ENCODE results near the gene OR2T27. TPM values are rescaled to one million over a fixed set of nuclear protein-coding genes. Genes with fewer than 3 reads are reported as not detected.
"Not testable (repeated sequence)": the region's sequence is repeated elsewhere in the genome, so short reads cannot be mapped to it uniquely, and the experiment has no call there.

OR2T27 gene
- total and polyA plus RNA-seq, 5 donors: not detected

- H3K27me3 ChIP-seq (ENCODE audit: control insufficient read depth, insufficient read depth): no peaks in the 10 kb centered on the region
- ATAC-seq: no peak
- no peak for DNase-seq
- 81% methylated on average over 4 of the region's 4 CpGs for WGBS
- H3K27ac ChIP-seq (ENCODE audit: low read length): no peak overlapping the region
- H3K9me3 ChIP-seq (ENCODE audit: control insufficient read depth, low read length): no peaks in the 10 kb centered on the region
- intact Hi-C loops (cut with DNase I): no loop called here
- H3K4me1 ChIP-seq (ENCODE audit: control insufficient read depth, insufficient read depth, low read length): no peaks in the 10 kb centered on the region
- H3K4me3 ChIP-seq (ENCODE audit: low read length): no peak overlapping the region
Observed at GRCh38 chr1:248688527-248689298, 33.4 kb upstream of the OR2T27 start.

GRCh38 chr1:248686815-248687214 is 31.5 kb upstream of the OR2T27 start:
- WGBS: 37% methylated on average over 3 of the region's 3 CpGs
- H3K4me1 ChIP-seq (ENCODE audit: control insufficient read depth, insufficient read depth, low read length): no peaks in the 10 kb centered on the region
- no peak overlapping the region for H3K4me3 ChIP-seq (ENCODE audit: low read length)
- ATAC-seq: no peak
- DNase-seq: no peak
- H3K9me3 ChIP-seq (ENCODE audit: control insufficient read depth, low read length): no peaks in the 10 kb centered on the region
- H3K27me3 ChIP-seq (ENCODE audit: control insufficient read depth, insufficient read depth): peaks cover 2% of the 10 kb centered on the region
- intact Hi-C loops (cut with DNase I): no loop called here
- no peak overlapping the region for H3K27ac ChIP-seq (ENCODE audit: low read length)

DNA sequence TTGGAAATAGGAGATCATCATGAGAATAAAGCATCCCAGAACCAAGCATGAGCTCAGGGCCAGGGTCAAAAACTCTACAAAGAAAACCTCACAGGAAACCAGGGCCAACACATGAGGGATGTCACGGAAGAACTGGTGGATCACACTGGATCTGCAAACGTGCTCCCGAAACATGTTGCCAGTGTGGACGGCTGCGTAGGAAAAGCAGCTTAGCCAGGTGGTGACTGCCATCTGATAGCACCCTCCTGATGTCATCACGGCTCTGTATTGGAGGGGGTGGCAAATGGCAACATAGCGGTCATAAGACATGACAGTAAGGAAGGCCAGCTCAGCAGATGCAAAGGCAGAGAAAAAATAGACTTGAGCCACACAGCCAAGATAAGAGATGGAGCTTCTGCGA is 26.3 kb upstream of the OR2T27 start:
- Histone ChIP-seq H3K4me1 (ENCODE audit: control insufficient read depth, insufficient read depth, low read length) (no peaks in the 10 kb centered on the region), H3K4me3 (ENCODE audit: low read length) (no peak overlapping the region), H3K27me3 (ENCODE audit: control insufficient read depth, insufficient read depth) (peaks cover 2% of the 10 kb centered on the region), H3K9me3 (ENCODE audit: control insufficient read depth, low read length) (no peaks in the 10 kb centered on the region), H3K27ac (ENCODE audit: low read length) (no peak overlapping the region)
- intact Hi-C loops (cut with DNase I): no loop called here
- no peak for DNase-seq
- ATAC-seq: no peak
- 82% methylated on average over 8 of the region's 8 CpGs for WGBS

GRCh38 chr1:248670003-248670402 is 14.7 kb upstream of the OR2T27 start:
- 56% methylated on average over 1 of the region's 1 CpG for WGBS
- Histone ChIP-seq H3K9me3 (ENCODE audit: control insufficient read depth, low read length) (no peaks in the 10 kb centered on the region), H3K4me3 (ENCODE audit: low read length) (no peak overlapping the region), H3K27ac (ENCODE audit: low read length) (no peak overlapping the region), H3K27me3 (ENCODE audit: control insufficient read depth, insufficient read depth) (no peaks in the 10 kb centered on the region), H3K4me1 (ENCODE audit: control insufficient read depth, insufficient read depth, low read length) (no peaks in the 10 kb centered on the region)
- ATAC-seq (no peak), DNase-seq (no peak)
- intact Hi-C loops (cut with DNase I): no loop called here

DNA sequence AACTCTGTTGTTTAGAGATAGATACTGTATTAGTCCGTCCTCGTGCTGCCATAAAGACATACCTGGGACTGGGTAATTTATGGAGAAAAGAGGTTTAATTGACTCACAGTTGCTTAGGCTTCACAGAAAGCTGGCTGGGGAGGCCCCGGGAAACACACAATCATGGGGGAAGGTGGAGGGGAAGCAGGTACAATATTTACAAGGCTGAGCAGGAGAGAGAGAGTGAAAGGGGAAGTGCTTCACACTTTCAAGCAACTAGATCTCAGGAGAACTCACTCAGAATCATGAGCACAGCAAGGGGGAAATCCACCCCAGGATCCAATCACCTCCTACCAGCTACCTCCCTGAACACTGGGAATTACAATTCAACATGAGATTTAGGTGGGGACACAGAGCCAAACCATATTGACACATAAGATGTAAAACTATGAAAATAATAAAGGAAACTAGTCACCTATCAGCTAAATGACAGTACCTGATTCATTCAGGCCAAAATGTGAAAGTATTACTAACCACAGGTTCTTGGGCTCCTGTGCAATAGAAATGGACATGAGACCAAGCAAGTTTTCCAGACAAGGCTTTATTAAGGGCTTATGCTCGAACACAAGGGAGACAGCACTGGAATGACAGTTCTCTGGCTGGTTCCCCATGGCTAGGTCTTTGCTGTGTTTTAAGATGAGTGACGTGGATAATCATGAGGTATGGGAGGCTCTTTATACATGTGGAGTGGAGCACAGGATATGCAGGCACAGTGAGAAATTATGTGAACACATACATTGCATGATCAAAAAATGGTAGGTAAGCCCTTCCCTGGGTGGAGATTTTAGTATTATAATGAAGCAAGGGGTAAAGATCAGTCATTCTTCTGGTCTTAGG is 8.4 kb upstream of the OR2T27 start:
- H3K27me3 ChIP-seq (ENCODE audit: control insufficient read depth, insufficient read depth); ATAC-seq; intact Hi-C loops (cut with DNase I); H3K27ac ChIP-seq (ENCODE audit: low read length); H3K4me3 ChIP-seq (ENCODE audit: low read length); H3K9me3 ChIP-seq (ENCODE audit: control insufficient read depth, low read length); H3K4me1 ChIP-seq (ENCODE audit: control insufficient read depth, insufficient read depth, low read length); DNase-seq: not testable (repeated sequence)
- 63% methylated on average over 5 of the region's 5 CpGs for WGBS

GRCh38 chr1:248656797-248657196 is 1.5 kb upstream of the OR2T27 start:
- WGBS: 80% methylated on average over 4 of the region's 6 CpGs
- H3K27ac ChIP-seq (ENCODE audit: low read length); H3K4me3 ChIP-seq (ENCODE audit: low read length); H3K27me3 ChIP-seq (ENCODE audit: control insufficient read depth, insufficient read depth); H3K9me3 ChIP-seq (ENCODE audit: control insufficient read depth, low read length); H3K4me1 ChIP-seq (ENCODE audit: control insufficient read depth, insufficient read depth, low read length); DNase-seq; ATAC-seq; intact Hi-C loops (cut with DNase I): not testable (repeated sequence)

DNA sequence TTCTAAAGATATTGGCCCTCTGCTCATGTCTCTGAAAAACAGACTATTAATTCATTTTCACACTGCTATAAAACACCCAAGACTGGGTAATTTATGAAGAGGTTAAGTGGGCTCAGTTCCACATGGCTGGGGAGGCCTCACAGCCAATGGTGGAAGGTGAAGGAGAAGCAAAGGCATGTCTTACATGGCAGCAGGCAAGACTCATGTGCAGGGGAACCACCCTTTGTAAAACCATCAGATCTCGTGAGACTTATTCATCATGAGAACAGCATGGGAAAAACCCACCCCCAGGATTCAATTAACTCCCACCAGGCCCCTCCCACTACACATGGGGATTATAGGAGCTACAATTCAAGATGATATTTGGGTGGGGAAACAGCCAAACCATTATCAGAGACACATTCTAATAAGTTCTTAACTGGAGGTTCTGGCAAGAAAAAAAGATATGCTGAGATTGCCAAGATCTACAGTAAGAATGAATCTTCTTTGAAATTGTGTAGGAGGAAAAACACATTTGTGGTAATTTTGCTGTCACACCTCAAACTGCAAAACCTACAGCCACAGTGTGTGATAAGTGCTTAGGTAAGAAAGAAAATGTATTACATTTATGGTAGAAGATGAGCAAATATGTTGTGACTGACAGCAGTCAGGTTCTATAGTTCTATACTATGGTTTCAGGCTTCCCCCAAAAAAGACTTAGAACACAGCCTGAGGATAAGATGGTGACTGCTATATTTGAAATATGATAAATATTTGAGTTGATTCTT is 6.4 kb downstream of the OR2T27 start:
- WGBS: no CpG with 5 or more reads among the region's 1 CpG
- DNase-seq; intact Hi-C loops (cut with DNase I): not testable (repeated sequence)

DNA sequence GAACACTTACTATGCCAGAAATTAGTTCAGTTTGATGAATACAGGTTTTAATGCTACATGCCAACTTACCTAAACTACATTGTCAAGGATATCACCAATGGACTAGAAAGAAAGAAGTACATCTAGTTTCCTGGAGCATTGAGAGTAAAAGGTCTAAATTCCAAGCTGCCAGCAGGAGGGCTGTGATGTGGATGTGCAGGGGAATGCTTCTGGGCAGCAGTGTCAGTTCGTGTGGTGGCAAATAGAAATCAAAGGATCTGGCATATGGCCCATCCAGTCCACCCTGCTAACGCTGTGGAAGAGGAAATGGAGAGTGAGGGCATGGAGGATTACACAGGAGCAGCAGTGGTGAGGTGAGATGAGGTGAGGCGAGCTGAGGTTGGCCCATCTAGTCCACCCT is 10.2 kb downstream of the OR2T27 start, which contains the start of gene OR2T35:
Gene OR2T35, minus strand, starts transcription at position 101 of the 400 bp plus-strand sequence. CDS start 6,020 bp downstream, outside the sequence.
- H3K4me1 ChIP-seq (ENCODE audit: control insufficient read depth, insufficient read depth, low read length); H3K4me3 ChIP-seq (ENCODE audit: low read length); intact Hi-C loops (cut with DNase I); H3K27me3 ChIP-seq (ENCODE audit: control insufficient read depth, insufficient read depth); H3K27ac ChIP-seq (ENCODE audit: low read length); ATAC-seq; H3K9me3 ChIP-seq (ENCODE audit: control insufficient read depth, low read length); DNase-seq: not testable (repeated sequence)
- WGBS: 59% methylated on average over 2 of the region's 3 CpGs

More for the DNA sequence above, 6.4 kb downstream of the OR2T27 start:
- H3K4me3 ChIP-seq (ENCODE audit: low read length); H3K27me3 ChIP-seq (ENCODE audit: control insufficient read depth, insufficient read depth); H3K27ac ChIP-seq (ENCODE audit: low read length); ATAC-seq; H3K9me3 ChIP-seq (ENCODE audit: control insufficient read depth, low read length); H3K4me1 ChIP-seq (ENCODE audit: control insufficient read depth, insufficient read depth, low read length): not testable (repeated sequence)

DNA sequence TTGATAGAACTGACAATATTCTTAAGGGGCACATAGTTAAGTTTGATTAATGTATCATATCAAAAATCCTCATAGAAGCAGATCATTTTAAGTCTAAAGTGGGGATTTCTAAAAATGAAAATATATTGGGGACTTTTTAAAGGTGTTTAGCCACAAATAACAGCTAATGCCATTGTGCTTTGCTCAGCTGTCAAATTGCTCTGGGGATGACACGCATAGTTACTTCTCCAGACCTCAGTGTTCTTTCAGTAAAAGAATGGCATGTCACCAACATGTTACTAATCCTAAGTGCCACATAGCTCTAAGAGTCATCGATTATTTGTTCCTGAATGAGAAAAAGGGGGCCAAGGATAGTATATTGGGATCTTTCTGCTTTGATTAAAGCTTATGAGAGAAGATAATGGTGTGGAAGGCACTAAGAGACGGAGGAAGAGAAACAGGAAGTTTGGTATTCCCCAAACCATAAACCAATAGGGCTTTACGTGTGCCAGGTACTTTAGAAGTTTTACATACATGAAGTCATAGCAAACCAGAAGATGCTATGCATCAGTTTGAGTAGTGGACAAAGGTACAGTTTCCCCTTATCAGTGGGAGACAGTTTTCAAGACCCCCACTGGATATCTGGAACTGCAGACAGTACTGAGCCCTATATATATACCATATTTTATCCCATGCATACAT is 12.2 kb downstream of the OR2T27 start:
- whole genome bisulfite sequencing: no CpG with 5 or more reads among the region's 4 CpGs
- intact Hi-C loops (cut with DNase I); H3K4me3 ChIP-seq (ENCODE audit: low read length); H3K27ac ChIP-seq (ENCODE audit: low read length); ATAC-seq; H3K9me3 ChIP-seq (ENCODE audit: control insufficient read depth, low read length); H3K27me3 ChIP-seq (ENCODE audit: control insufficient read depth, insufficient read depth); H3K4me1 ChIP-seq (ENCODE audit: control insufficient read depth, insufficient read depth, low read length); DNase-seq: not testable (repeated sequence)

DNA sequence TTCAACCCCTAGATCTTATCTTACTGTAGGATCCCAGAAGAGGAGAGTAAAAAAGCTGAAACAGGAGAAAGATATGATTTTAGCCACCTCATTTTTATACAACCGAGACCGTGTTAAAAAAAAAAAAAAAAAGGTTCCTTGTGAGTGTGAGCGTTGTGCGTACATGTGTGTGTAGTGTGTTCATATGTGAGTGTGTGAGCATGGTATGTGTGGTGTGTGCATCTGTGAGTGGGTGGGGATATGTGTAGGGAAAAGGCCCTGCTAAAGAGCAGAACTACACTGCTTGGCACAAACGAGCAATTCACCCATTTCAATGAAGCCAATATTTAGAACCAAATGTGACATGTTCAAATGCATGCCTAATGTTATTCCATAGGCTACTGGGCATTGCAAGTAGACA is 13.7 kb downstream of the OR2T27 start:
- DNase-seq; H3K4me1 ChIP-seq (ENCODE audit: control insufficient read depth, insufficient read depth, low read length); H3K27ac ChIP-seq (ENCODE audit: low read length); ATAC-seq; intact Hi-C loops (cut with DNase I); H3K27me3 ChIP-seq (ENCODE audit: control insufficient read depth, insufficient read depth); H3K9me3 ChIP-seq (ENCODE audit: control insufficient read depth, low read length); H3K4me3 ChIP-seq (ENCODE audit: low read length): not testable (repeated sequence)
- WGBS: 100% methylated on average over 2 of the region's 5 CpGs

Measured in right cardiac atrium (tissue), 5 donors.